ENCODE data around the gene UBC. TPM values are rescaled to one million over a fixed set of nuclear protein-coding genes. Genes with fewer than 3 reads are reported as not detected.
"Not testable (repeated sequence)": the region's sequence is repeated elsewhere in the genome, so short reads cannot be mapped to it uniquely, and the experiment has no call there.

The UBC gene
- total RNA-seq, 2 experiments from 2014 or later, result 963 to 1,010 TPM

GRCh38 chr12:124883263-124884130, 31.0 kb downstream of the UBC start:
- Mint-ChIP-seq H3K27ac (no peak overlapping the region), H3K36me3 (ENCODE audit: low read depth) (no peaks in the 10 kb centered on the region), H3K4me1 (ENCODE audit: low read depth) (peaks cover 12% of the 10 kb centered on the region), H3K27me3 (no peaks in the 10 kb centered on the region), H3K4me3 (no peak overlapping the region), H3K9me3 (no peaks in the 10 kb centered on the region)
- TF ChIP-seq CTCF (IDR thresholded peaks at IDR 0.05), result no peak
- DNase-seq, result no peak
- ChIA-PET CTCF (interaction anchor here (0.9 kb wide), 1 partner anchor 23 kb away, joined by 3 read pairs; no protein-coding TSS in a partner anchor), POLR2A (no interaction called here)
- intact Hi-C loops (cut with micrococcal nuclease), result no loop called here
- ATAC-seq, result no peak

GRCh38 chr12:124881123-124881522, 33.3 kb downstream of the UBC start:
- Mint-ChIP-seq H3K36me3 (ENCODE audit: low read depth) (no peaks in the 10 kb centered on the region), H3K4me3 (no peak overlapping the region), H3K27me3 (no peaks in the 10 kb centered on the region), H3K9me3 (no peaks in the 10 kb centered on the region), H3K4me1 (ENCODE audit: low read depth) (peaks cover 12% of the 10 kb centered on the region), H3K27ac (no peak overlapping the region)
- no peak for DNase-seq
- peak; percentile 39 for ATAC-seq
- intact Hi-C loops (cut with micrococcal nuclease), result no loop called here
- TF ChIP-seq CTCF (IDR thresholded peaks at IDR 0.05), result no peak
- CTCF ChIA-PET, result no interaction called here
- POLR2A ChIA-PET, result no interaction called here

DNA sequence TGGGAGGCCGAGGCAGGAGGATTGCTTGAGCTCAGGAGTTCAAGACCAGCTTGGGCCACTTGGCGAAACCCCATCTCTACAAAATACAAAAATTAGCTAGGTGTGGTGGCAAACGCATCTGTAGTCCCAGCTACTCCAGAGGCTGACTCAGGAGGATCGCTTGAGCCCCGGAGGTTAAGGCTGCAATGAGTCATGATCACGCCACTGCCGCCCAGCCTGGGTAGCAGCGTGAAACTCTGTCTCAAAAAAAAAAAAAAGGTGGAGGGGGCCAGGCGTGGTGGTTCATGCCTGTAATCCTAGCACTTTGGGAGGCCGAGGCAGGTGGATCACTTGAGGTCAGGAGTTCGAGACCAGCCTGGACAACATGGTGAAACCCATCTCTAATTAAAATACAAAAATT, 34.1 kb downstream of the UBC start:
- ATAC-seq; H3K4me3 Mint-ChIP-seq; H3K27me3 Mint-ChIP-seq; H3K27ac Mint-ChIP-seq; H3K36me3 Mint-ChIP-seq (ENCODE audit: low read depth); intact Hi-C loops (cut with micrococcal nuclease); DNase-seq; H3K9me3 Mint-ChIP-seq: not testable (repeated sequence)
- ChIA-PET CTCF (interaction anchor here (0.7 to 1.4 kb wide), 2 partner anchors 14 to 60 kb away, joined by 3 read pairs; no protein-coding TSS in a partner anchor), POLR2A (interaction anchor here (0.5 kb wide), 1 partner anchor 170 kb away, joined by 3 read pairs; no protein-coding TSS in a partner anchor)
- peaks cover 12% of the 10 kb centered on the region for H3K4me1 Mint-ChIP-seq (ENCODE audit: low read depth)

DNA sequence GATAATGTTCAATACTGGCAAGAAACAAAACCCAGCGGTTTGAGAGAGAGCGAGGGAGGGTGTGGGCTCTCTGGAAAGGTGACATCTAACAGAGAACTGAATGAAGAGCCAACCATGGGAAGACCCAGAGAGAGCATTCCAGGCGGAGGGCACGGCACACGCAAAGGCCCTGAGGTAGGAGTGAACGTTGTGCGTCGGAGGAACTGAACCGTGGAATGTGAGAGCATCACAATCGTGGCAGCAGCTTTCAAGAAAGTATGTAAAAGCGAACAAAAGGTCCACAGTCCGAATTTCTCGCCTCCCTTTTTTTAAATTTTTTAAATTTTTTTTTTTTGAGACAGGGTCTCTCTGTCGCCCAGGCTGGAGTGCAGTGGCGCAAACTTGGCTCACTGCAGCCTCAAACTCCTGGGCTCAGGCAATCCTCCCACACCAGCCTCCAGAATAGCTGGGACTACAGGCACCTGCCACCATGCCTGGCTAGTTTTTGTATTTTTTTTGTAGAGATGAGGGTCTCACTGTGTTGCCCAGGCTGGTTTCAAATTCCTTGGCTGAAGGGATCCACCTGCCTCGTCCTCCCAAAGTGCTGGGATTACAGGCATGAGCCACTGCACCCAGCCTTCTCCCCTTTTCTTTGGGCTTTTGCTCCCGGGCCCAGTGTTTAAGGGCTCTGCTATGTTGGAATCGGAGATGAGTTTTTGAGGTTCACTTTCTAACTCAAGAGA, 35.5 kb downstream of the UBC start:
- POLR2A ChIA-PET, result no interaction called here
- H3K36me3 Mint-ChIP-seq (ENCODE audit: low read depth), result no peaks in the 10 kb centered on the region
- no peaks in the 10 kb centered on the region for H3K27me3 Mint-ChIP-seq
- ATAC-seq, result no peak
- CTCF ChIA-PET, result interaction anchor here (1.4 kb wide), 1 partner anchor 12 kb away, joined by 3 read pairs; no protein-coding TSS in a partner anchor
- intact Hi-C loops (cut with micrococcal nuclease), result no loop called here
- H3K4me1 Mint-ChIP-seq (ENCODE audit: low read depth), result peaks cover 9% of the 10 kb centered on the region
- no peaks in the 10 kb centered on the region for H3K9me3 Mint-ChIP-seq
- no peak for DNase-seq
- no peak overlapping the region for H3K27ac Mint-ChIP-seq
- H3K4me3 Mint-ChIP-seq, result no peak overlapping the region
- TF ChIP-seq CTCF (IDR thresholded peaks at IDR 0.05), result no peak

GRCh38 chr12:124877423-124877822, 37.0 kb downstream of the UBC start:
- DNase-seq (no peak), ATAC-seq (no peak)
- H3K9me3 Mint-ChIP-seq, result no peaks in the 10 kb centered on the region
- intact Hi-C loops (cut with micrococcal nuclease), result no loop called here
- H3K36me3 Mint-ChIP-seq (ENCODE audit: low read depth), result no peaks in the 10 kb centered on the region
- ChIA-PET CTCF (no interaction called here), POLR2A (no interaction called here)
- H3K27ac Mint-ChIP-seq, result no peak overlapping the region
- no peaks in the 10 kb centered on the region for H3K27me3 Mint-ChIP-seq
- no peak overlapping the region for H3K4me3 Mint-ChIP-seq
- TF ChIP-seq CTCF (IDR thresholded peaks at IDR 0.05), result no peak
- H3K4me1 Mint-ChIP-seq (ENCODE audit: low read depth), result peaks cover 9% of the 10 kb centered on the region
